Measurements from ENCODE around the gene HTATIP2.
"Not testable (repeated sequence)": the region's sequence is repeated elsewhere in the genome, so short reads cannot be mapped to it uniquely, and the experiment has no call there.

The HTATIP2 gene

DNA sequence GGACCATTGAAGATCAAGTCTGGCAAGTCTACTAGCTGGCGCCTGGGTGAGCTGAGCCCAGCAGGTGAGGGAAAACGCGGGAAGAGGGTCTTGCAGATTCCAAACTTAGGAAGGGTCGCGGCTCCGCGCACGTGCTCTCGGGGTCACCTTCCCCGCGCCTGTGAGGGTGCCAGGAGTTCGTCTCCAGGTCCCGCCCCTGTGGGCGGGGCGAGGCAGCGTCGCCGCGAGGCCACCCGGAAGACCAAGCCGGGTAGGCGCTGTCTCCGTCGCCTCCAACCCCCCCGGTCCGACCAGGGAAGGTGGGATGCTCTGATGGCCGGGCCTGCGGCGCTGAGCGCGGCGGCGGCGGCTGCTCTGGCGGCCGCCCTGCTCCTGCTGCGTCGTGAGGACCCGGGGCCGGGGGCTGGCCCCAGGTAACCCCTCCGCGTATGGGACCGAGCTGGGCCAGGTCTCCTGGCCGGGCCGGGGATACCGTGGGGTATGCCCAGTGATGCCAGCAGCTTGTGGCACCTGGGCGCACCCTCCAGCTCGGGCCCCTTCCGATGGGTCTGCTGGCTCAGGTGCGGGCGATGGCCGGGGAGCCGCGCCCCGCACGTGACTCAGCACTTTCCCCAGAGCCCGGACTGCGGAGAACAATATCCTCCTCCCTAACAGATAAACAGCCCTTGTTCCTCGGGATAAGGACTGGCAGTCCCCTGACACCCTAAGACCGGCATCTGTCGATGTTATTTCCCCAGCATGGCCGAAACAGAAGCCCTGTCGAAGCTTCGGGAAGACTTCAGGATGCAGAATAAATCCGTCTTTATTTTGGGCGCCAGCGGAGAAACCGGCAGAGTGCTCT lies at the start of gene HTATIP2:
Gene HTATIP2, plus strand, starts transcription at position 215 of the 841 bp plus-strand sequence. Its CDS starts 524 bp downstream, at position 739.
- peak; percentile 70 for DNase-seq (ENCODE audit: low spot score)

DNA sequence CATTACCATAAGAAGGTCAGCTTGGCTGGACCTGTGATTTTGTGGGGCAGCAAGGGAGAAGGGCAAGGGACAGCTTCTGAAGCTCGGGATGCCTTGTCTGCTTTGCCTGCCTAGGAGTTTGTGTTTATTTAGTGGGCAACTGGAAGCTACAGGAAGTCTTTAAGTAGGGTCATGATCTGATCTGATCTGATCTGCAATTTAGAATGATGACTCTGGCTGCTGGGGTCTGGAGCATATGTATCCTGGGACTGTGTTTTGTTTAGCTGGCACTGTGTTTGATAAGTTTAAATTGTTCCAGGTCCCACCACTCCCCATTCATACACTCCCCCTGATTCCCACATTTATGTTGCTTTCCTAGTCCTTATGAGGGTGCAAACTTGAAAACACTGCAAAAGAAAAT lies 47.7 kb upstream of the HTATIP2 start:
- DNase-seq (ENCODE audit: low spot score), result no peak

DNA sequence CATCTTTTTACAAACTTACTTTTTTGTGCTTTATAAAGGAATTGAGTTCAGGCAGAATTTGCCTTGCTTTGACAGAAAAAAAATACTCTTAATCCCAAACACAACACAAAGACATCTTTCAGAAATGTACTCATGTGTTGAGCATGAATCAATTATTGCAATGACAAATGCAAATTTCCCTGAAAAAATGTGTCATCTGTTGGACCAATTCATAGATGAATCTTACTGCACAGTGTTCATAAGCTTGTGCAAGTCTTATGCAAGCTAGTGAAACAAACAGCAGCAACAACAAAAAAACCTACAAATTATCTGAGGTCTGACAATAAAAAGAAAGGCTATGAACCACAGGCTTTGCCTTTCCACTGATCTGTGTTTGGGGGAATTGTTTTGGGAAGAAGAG lies 42.3 kb upstream of the HTATIP2 start:
- DNase-seq (ENCODE audit: low spot score), result no peak

DNA sequence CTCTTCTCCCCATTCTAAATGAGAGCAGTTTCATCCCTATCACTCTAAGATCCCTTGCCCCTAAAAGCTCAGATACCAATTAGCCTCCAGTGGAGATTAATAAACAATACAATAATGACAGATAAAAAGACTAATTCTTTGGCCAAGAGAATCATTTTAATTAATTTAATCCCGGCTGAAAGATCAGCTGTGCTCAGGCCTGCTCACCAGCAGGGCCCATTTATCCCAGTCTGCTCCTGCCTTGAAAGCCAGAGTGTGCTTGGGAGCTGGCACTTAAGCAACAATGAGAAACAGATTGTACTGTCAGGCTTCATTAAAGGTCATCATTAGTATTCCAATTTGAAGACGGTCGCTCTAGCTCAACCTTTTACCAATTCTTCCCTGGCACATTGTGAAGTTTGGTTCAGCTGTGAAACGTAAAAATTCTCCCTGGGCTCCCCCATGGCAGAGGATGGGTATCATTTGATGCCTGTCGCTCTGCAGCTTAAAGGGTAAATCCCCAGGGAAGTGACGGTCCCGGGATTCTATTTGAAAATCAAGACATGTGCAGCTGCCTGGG lies 36.1 kb upstream of the HTATIP2 start:
- DNase-seq (ENCODE audit: low spot score), result no peak

DNA sequence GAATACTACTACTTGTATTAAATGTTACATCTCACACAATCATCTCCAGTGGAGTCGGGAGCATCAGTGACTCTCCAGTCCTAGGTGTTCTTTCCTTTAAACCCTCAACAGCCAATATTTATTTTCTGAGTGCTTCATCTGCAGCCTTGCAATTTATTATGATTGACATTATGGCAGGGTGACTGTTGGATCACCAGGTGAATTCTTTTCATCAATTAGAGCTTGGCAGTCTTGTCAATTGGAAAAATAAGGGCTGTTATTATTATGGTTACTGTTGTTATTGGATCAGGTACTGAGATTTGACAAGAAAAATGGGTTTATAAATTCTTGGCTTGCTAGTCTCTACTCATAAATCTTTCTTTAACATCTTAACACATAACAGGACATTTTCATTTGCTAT lies 27.5 kb upstream of the HTATIP2 start:
- DNase-seq (ENCODE audit: low spot score), result no peak

DNA sequence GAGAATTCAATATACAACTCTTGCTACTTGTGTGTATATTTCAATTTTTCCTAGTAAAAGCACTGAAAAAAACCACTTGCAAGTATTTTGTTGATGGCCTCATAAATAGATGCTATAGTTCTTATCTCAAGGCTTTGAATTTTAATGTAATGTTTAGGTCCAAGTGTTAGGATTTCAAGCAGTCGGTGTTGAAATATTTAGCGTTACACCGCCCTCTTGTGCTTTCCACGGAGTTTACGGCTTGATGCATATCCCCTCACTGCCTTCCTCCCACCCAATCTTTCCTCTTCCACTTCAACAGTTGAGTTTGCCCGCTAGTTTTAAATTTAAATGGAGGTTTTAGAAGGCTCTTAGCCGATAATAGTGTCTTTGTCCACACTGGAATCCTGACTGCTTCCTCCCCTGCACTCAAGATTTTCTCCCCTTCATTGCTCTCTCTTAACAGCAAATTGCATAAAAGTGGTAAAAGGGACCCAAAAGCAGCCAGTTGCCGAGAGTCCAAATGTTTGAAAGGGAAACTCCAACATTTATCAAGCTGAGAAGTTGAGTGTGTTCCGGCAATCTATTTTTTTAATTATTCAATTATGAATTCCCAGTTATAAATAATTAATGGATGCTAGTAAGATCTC lies 25.9 kb upstream of the HTATIP2 start:
- no peak for DNase-seq (ENCODE audit: low spot score)

DNA sequence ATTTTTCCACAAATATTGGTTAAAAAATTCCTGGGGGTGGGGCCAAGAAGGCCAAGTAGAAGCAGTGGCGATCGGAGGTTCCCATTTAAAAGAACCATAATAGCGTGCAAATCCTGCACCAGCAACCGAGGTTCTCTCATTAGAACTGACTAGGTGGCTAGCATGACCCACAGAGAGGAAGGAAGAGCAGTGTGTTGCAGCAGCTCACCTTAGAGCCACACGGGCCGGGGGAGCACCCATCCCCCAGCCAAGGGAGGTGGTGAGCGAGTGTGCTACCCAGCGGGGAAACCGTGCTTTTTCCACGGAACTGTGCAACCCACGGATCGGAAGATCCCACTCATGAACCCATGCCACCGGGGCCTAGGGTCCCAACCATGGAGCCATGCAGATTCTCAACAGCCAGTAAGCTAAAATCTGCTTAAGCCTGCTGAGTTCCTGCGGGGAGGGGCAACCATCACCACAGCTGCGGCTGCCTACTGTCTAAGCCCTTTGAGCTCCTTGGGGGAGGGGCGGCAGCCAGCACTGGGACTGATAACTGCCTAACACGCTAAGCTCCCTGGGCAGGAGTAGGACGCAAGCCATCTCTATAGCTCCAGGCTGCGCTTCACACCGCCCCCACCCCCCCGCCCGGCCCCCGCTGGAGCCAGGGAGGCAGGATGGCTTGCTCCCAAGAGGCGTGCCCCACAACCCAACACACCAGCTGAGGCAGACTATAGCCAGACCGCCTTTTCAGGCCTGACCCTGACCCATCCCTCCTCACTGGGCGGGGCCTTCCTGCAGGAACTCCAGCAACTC lies 21.0 kb upstream of the HTATIP2 start:
- no peak for DNase-seq (ENCODE audit: low spot score)

DNA sequence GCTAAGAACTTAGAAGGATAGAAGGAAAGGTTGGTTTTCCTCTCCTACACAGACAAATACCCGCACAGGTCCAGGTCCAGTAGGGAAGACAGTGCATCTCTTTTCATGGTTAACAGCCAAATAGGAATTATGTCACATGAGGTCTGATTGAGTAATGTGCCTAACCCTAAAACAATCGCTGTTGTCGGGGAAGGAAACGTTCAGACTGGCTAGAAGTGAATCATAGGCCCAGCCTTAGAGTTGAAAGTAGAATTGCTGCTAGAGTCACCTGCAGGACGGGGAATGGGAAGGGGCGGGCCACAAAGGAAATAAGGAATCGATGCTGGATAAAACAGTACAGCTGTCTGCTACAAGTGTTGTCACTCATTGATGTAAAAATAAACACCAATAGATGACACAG lies 12.4 kb upstream of the HTATIP2 start:
- no peak for DNase-seq (ENCODE audit: low spot score)

DNA sequence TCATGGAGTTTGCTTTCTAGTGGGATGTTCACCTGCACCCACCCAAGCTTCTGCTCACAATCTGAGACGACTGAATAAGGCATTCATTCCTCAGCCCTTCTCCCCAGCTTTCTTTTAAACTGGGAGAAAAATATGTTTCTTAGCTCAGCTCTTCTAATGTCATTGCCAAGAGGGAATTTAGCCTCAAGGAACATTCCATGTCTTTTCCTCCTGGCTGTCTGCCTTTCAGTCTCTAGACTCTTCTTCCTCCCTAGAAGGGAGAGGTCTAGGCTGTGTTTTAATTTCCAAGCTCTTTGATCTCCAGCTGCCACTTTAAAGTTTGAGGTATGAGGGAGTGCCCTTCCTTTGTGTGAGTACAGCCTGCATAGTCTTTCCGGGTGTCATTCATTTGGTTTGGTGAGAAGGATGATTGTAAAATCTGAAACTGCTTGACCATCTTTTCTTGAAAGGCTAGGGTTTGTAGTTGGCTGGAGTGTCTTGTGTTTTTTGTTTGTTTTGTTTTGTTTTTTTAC lies 11.7 kb upstream of the HTATIP2 start:
- DNase-seq (ENCODE audit: low spot score), result no peak

DNA sequence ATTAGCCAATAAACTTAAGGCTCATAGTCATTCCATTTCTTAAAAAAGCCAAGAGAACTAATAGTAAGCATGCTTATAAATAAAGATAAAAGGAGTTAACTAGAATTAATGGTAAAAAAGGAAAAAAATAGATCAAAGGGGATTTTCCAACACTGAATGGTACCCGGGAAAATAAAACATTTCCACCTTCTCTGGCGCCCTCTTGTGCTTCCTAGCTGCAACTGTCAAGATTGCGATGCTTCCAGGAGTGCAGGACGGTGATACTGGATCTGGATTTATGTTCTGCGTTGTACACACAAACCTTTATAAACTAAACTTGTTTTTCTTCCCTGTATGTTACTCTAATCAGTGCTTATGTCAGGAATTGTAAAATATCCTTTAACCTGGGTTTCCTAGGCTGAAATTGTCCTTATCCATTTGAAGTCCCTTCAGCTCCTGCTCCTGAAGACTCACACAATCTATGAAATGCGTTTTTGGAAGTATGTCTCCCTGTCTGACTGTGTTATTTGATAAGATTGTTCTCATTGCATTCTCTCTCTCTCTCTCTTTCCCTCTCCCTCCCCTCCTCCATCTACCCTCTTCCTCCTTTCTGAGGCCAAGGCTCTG lies 9.6 kb upstream of the HTATIP2 start:
- DNase-seq (ENCODE audit: low spot score), result peak; percentile 53

DNA sequence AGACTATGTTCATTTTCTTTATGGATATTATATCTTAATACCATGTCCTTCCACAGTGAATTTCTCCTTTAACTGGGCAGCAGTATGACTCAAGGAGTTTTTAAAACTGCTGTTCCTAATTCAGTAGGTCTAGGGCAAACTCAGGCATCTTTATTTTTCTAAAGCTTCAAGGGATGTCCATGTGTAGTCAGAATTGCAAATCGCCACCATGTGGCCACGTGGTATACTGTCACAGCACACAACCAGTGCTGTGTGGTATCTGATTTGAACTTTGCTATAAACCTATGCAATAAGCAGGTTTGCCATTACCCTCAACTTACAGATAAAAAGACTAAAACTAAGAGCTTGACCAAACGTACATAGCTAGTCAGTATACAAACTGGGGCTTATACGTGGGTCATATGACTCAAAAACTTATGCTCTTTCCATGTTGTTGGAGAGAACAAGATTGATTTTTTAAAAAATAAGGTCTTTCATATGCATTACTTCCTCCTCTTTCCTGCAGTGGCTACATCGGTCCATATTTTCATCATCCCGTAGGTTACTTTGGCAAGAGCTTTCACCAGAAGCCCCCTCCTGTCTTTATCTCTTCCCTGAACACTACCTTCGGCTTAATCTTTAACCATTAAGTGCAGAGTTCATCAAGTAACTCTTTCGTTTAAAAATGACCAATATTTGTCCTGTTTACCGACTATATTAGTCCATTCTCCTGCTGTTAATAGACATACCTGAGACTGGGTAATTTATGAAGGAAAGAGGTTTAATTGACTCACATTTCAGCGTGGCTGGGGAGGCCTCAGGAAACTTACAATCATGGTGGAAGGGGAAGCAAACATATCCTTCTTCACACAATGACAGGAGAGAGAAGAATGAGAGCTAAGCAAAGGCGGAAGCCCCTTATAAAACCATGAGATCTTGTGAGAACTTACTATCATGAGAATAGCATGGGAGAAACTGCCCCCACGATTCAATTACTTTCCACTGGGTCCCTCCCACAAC lies 8.0 kb upstream of the HTATIP2 start:
- DNase-seq (ENCODE audit: low spot score), result peak; percentile 57

DNA sequence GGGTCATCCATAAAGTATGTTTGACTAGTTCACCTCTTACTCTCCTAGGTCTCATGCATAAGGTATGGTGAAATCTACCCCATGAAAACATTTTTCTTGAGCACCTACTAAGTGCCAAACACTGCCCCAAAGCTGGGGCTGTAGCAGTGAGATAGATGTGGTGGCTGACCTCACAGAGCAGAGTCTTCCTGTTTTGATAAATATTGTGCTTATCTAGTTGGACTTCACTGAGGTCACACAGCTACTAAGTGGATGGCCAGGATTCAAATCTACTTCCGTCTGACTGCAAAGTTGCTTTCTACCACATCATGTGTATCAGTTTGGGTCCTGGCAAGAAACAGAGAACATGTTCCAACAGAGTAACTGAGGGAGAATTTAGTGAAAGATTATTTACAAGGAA lies 6.4 kb upstream of the HTATIP2 start:
- no peak for DNase-seq (ENCODE audit: low spot score)

DNA sequence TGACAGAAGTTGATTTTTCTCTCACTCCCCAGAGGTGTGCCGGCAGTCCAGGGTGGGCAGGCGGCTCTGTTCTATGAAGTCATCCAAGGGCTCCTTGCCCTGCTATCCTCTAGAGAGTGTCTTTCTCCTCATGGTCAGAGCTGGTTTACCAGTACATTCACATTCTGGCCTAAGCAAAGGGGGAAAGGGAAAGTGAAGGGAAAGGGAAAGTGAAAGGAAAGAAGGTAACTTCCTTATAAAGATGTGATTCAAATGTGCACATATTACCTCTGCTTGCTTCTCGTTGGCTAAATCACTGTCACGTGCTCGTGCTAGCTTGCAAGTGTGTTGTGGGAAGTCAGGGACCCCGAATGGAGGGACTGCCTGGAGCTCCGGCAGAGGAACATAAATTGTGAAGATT lies 2.9 kb upstream of the HTATIP2 start:
- DNase-seq (ENCODE audit: low spot score), result no peak

DNA sequence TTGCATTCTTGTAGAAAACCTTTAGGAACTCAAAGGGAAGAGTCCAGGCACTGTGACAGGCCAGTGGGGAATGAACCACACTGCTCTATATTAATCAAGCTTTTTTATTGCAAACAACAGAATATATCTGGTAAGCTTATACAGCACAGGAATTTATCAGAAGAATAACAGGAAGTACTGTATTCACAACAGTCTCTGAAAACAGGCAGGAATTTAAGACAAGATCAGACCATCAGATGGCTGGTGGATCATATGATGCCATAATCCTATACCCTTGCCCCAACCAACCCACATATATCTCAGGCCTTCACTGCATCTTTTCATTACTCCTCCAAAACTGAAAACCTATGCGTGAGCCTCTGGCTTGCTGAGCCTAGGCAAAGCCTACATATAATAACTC lies 1.0 kb upstream of the HTATIP2 start:
- DNase-seq (ENCODE audit: low spot score), result no peak

DNA sequence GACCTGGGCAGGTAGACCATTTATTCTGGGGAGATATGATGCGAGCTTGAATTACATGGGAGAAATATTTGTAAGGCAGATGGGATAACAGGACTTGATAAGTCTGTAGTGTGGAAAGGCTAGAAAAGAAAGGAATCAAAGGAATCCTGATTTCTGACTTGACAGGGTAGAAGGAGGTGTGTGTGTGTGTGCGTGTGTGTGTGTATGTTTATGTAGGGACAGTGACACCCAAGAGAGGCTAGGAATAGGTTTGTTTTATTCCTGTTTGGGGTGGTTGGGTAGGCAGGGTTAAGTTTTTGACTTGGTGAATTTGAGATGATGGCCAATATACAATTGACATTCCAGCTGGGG lies 390 bp upstream of the HTATIP2 start:
- no peak for DNase-seq (ENCODE audit: low spot score)

DNA sequence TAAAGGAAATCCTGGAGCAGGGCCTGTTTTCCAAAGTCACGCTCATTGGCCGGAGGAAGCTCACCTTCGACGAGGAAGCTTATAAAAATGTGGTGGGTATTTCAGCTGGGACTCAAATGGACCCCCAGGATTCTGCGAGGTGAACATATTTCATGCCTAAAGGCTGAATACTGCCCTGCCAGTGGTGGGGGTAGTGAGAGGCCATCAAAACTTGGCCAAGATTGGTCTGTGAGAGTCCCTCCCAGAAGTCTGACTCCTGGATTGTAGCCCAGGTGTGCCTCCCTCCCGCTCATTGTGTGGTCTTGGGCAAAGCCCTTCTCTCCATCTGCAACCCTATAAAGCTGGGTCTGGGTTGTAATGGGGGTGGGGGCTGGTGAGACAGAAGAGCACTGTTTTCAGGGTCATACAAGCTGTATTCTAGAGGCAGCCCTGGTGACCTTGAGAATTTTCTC lies 853 bp downstream of the HTATIP2 start:
- DNase-seq (ENCODE audit: low spot score), result no peak

DNA sequence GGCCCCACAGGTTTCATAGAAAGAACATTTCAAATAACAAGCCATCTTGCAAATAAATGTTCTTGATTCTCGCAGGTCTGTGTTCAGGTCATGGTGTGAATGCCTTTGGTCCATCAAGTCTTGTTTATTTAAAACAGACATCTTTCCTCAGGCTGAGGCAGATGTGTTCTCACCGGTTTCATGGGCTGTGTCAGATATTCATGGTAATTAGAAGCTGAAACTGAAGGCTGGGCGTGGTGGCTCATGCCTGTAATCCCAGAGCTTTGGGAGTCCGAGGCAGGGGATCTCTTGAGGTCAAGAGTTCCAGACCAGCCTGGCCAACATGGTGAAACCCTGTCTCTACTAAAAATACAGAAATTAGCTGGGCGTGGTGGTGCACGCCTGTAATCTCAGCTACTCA lies 2.0 kb downstream of the HTATIP2 start:
- not testable (repeated sequence) for DNase-seq (ENCODE audit: low spot score)

DNA sequence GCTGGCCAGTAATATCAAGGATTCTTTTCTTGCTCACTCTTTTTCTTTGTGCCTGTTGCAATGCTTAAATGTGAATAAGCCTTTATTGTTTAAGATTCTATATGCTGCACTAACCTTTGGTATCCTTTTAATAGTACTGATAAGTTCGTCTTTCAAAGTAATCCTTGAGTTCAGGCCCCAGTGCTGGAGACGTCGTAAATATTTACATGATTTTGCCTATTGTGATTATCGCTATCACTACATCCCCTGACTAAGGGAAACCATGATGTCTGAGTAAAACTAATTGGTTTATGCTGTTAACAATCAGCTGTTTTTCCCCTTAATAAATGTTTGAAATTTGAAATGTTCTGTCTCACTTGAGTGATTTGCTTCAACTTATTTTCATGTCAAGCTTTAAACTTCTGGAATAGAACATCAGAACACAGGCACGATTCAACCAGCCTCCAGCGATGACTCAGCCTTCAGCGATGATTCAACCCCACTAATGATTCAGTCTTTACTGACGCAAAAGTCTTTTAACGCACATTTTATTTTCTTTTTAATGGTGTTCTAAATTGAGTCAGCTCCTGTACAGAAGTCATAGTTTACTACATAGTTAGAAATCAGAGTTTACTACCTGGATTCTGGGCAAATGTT lies 3.9 kb downstream of the HTATIP2 start:
- DNase-seq (ENCODE audit: low spot score), result peak; percentile 90

DNA sequence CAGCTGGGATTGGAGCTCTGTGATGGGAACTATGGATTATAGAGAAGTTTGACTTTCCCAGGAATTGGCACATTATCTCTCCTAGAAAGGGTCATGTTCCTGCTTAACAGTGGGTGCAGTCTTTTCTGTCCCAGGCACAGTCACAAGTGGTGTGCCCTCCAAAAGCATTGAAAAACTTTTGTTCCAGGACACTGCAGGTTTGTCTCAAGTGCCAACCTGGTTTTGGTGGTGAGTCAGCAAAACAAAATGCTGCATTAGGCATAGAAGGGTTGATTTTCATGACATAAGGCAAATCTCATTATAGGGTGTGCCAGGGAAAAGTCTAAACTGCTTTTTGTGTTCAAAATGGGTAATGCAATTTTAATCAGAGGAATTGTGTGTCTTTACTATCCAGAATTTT lies 4.9 kb downstream of the HTATIP2 start:
- no peak for DNase-seq (ENCODE audit: low spot score)

DNA sequence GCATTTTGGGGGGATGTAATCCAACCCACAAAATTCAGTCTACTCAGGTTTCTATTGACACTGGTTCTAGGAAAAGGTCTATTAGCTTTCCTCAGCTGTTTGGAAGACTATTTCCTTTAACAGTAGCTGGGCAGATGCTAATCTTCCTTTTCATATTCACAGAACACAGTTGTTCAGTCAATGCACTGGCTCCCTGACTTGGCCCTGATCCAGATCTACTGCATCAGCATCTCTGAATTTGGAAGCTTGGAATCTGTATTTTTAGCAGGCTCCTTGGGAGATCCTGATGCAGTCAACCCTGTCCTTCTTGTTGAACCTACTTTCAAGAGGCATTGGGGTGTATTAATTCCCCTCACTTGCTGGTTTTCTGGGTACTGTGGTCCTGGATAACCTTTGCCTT lies 6.3 kb downstream of the HTATIP2 start:
- DNase-seq (ENCODE audit: low spot score), result no peak

All from AG08396 (cell line).